Lower leg skin (tissue), 3 donors: ENCODE results near the gene KCNQ2.

Experiments
- POLR2A ChIP-seq, 2 donors: fragments of 450-650 bp; IDR thresholded peaks; one replicate each; pipeline ENCODE4 v1.6.1; 2016 to 2017; ENCODE audit warnings: antibody characterized with exemption in 2 of 2, mild to moderate bottlenecking in 1 of 2, moderate library complexity in 1 of 2
- TF ChIP-seq, protein P1 (sequence below), 3 donors: fragments of 450-650 bp; IDR thresholded peaks; one replicate each; pipeline ENCODE4 v1.5.1; 2016; ENCODE audit warnings: antibody characterized with exemption in 3 of 3, mild to moderate bottlenecking in 3 of 3, moderate library complexity in 2 of 3

DNA sequence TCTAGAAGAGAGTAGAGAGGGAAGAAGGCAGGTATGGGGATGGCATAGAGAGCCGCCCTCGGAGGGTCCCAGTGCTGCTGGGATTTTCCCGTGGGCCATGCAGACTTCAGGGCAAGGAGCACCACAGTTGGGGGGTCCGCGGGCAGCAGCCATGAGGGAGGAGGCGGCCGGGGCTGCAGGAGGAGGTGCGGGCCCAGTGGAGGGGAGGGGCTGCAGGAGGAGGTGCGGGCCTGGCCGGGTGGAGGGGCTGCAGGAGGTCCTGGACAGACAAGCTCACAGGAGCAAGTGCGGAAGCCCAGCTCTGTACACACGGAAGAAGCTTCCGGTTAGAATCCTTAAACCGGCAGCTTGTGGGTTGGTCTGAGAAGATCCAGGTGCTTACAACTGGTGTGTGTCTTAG, 76.7 kb downstream of the KCNQ2 start:
- TF ChIP-seq, protein P1, sequence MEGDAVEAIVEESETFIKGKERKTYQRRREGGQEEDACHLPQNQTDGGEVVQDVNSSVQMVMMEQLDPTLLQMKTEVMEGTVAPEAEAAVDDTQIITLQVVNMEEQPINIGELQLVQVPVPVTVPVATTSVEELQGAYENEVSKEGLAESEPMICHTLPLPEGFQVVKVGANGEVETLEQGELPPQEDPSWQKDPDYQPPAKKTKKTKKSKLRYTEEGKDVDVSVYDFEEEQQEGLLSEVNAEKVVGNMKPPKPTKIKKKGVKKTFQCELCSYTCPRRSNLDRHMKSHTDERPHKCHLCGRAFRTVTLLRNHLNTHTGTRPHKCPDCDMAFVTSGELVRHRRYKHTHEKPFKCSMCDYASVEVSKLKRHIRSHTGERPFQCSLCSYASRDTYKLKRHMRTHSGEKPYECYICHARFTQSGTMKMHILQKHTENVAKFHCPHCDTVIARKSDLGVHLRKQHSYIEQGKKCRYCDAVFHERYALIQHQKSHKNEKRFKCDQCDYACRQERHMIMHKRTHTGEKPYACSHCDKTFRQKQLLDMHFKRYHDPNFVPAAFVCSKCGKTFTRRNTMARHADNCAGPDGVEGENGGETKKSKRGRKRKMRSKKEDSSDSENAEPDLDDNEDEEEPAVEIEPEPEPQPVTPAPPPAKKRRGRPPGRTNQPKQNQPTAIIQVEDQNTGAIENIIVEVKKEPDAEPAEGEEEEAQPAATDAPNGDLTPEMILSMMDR (IDR thresholded peaks at IDR 0.05), result no peak
- TF ChIP-seq POLR2A (IDR thresholded peaks at IDR 0.05), result no peak
